HUES64 (cell line): Measurements from ENCODE around the gene EWSR1.
"Not testable (repeated sequence)": the region's sequence is repeated elsewhere in the genome, so short reads cannot be mapped to it uniquely, and the experiment has no call there.

Experiments used
- H3K27ac ChIP-seq: 2 replicates; pipeline ENCODE4 v1.7.0; 2013; ENCODE audit warnings: low read depth, low read length, inconsistent platforms
- H3K27me3 ChIP-seq: 2 replicates; pipeline ENCODE4 v1.6.1; 2013; ENCODE audit warnings: mild to moderate bottlenecking, low read length; ENCODE audit not compliant: insufficient read depth
- H3K36me3 ChIP-seq: 2 replicates; pipeline ENCODE4 v1.6.1; 2013; ENCODE audit warnings: mild to moderate bottlenecking, low read length; ENCODE audit not compliant: insufficient read depth
- H3K4me1 ChIP-seq: 2 replicates; pipeline ENCODE4 v1.6.1; 2013; ENCODE audit warnings: mild to moderate bottlenecking, low read length, moderate library complexity; ENCODE audit not compliant: insufficient read depth
- H3K4me3 ChIP-seq: 2 replicates; pipeline ENCODE4 v1.5.1; 2013; ENCODE audit warnings: mild to moderate bottlenecking, low read length, moderate library complexity
- H3K9ac ChIP-seq: 2 replicates; pipeline ENCODE4 v1.6.1; 2013; ENCODE audit warnings: mild to moderate bottlenecking, low read depth, low read length
- H3K9me3 ChIP-seq: 2 replicates; pipeline ENCODE4 v1.6.1; 2013; ENCODE audit warnings: low read depth, low read length; ENCODE audit not compliant: insufficient read depth
- WGBS: fragments of 150-250, 120-280 bp; methylation state at CpG from one replicate; pipeline ENCODE4 v1.1.7; 2013; ENCODE audit warnings: missing lambda C conversion rate; 5-methylcytosine and 5-hydroxymethylcytosine counted together

EWSR1 gene

GRCh38 chr22:29343313-29343805 lies 75.3 kb downstream of the EWSR1 start:
- H3K9ac ChIP-seq = no peak overlapping the region
- H3K36me3 ChIP-seq = peaks cover 73% of the 10 kb centered on the region
- H3K4me1 ChIP-seq = no peaks in the 10 kb centered on the region
- no peak overlapping the region for H3K4me3 ChIP-seq
- H3K27ac ChIP-seq = no peak overlapping the region
- WGBS = 90% methylated on average over 7 of the region's 7 CpGs
- no peaks in the 10 kb centered on the region for H3K27me3 ChIP-seq
- H3K9me3 ChIP-seq = no peaks in the 10 kb centered on the region

DNA sequence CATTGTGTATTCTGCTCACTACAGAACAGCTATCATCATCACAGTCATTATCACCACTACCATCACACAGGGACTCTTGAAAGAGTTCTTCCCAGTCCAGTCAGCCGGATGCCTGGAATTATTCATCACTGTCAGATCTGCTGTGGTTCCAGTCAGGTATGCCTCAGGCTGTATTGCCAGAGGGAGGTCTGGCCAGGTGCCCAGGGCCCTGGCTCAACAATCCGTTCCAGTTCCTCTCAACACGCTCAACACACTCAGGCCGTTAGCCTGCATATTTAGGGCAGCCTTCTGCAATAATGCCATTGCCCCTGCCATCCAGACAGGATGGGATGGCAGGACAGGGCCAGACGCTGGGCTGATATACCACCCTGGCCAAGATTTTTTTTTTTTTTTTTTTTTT lies 76.1 kb downstream of the EWSR1 start:
- no peaks in the 10 kb centered on the region for H3K9me3 ChIP-seq
- H3K4me3 ChIP-seq = no peak overlapping the region
- no peaks in the 10 kb centered on the region for H3K27me3 ChIP-seq
- H3K9ac ChIP-seq = no peak overlapping the region
- no peaks in the 10 kb centered on the region for H3K4me1 ChIP-seq
- WGBS = 91% methylated on average over 5 of the region's 5 CpGs
- H3K36me3 ChIP-seq = peaks cover 73% of the 10 kb centered on the region
- H3K27ac ChIP-seq = no peak overlapping the region

GRCh38 chr22:29344889-29345288 lies 76.8 kb downstream of the EWSR1 start:
- H3K36me3 ChIP-seq = peaks cover 73% of the 10 kb centered on the region
- H3K9me3 ChIP-seq, H3K9ac ChIP-seq, H3K4me1 ChIP-seq, H3K27ac ChIP-seq, H3K4me3 ChIP-seq, H3K27me3 ChIP-seq: not testable (repeated sequence)
- 92% methylated on average over 5 of the region's 5 CpGs for WGBS

DNA sequence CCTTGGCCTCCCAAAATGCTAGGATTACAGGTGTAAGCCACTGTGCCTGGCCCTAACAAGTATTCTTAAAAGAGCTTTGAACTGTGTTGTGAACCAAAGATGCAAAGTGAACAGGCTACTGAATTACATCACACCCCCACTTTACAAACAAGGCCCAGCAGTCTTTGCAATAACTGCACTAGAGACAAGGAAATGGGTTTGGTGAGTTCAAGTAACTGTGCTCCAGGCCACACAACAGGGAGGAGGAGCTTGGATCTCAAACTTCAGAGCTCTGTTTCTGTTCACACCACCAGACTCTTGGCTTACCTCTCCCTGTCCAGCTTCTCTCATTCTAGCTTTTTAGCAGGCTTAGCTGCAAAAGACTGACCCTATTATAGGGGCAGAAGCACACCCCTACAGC lies 77.9 kb downstream of the EWSR1 start:
- Histone ChIP-seq H3K27me3 (no peaks in the 10 kb centered on the region), H3K9me3 (no peaks in the 10 kb centered on the region), H3K4me1 (no peaks in the 10 kb centered on the region), H3K4me3 (no peak overlapping the region), H3K36me3 (peaks cover 73% of the 10 kb centered on the region), H3K9ac (no peak overlapping the region), H3K27ac (no peak overlapping the region)

DNA sequence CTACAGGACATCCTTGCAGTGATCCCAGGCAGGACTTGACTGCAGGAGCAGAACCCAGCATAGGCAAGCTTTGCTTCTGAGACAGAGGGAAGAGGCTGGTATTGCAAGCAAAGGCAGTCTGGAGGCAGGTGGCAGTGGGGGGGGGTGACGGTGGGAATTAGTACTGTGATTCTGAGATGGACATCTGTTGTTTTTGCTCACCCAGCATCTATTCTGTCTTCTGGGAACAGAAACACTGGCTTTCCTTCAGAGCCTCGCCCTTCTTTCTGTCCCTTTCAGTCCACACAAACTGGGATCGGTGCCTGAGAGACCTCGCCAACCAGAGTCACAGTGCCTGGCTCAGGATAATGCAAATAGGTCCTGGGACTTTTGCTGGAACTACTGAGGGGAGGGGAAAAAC lies 78.6 kb downstream of the EWSR1 start:
- peaks cover 73% of the 10 kb centered on the region for H3K36me3 ChIP-seq
- no peaks in the 10 kb centered on the region for H3K27me3 ChIP-seq
- no peaks in the 10 kb centered on the region for H3K4me1 ChIP-seq
- no peak overlapping the region for H3K27ac ChIP-seq
- WGBS = 89% methylated on average over 4 of the region's 4 CpGs
- no peak overlapping the region for H3K4me3 ChIP-seq
- no peak overlapping the region for H3K9ac ChIP-seq
- no peaks in the 10 kb centered on the region for H3K9me3 ChIP-seq

DNA sequence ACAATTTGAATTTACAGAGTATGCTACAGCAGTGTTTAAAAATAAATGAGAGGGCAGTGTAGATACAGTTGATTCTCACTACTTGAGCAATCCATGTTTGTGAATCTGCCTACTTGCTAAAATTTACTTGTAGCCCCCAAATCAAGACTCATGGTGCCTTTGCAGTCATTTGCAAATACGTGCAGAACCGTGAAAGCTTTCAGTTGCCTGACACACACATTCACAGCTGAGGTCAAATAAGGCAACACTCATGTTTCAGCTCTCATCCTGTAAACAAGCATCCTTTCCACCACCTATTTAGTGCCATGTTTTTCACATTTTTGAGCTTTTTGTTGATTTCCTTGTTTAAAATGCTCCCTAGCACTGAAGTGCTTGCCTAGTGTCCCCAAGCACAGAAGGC lies 80.0 kb downstream of the EWSR1 start:
- Histone ChIP-seq H3K9ac (no peak overlapping the region), H3K4me1 (no peaks in the 10 kb centered on the region), H3K9me3 (no peaks in the 10 kb centered on the region), H3K36me3 (peaks cover 78% of the 10 kb centered on the region), H3K4me3 (no peak overlapping the region), H3K27me3 (no peaks in the 10 kb centered on the region), H3K27ac (no peak overlapping the region)
- 92% methylated on average over 2 of the region's 2 CpGs for WGBS

DNA sequence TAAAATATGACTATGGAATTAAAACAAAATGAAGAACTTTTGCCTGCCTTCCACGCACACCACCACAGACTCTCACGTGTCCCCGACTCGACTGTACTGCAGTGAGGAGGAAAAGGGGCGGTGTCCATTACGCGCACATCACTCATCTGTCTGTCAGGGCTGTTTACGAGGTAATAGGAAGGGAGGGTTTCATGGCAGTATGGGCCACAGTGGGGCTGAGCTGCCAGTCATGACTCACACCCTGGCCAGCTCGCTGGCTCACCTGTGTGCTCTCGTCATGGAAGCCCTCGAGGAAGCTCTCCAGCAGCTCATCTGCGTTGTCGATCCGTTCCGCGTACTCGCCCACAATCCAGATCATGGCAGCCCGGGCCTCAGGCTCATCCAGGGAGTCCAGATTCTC lies 80.9 kb downstream of the EWSR1 start:
- no peak overlapping the region for H3K27ac ChIP-seq
- peaks cover 87% of the 10 kb centered on the region for H3K36me3 ChIP-seq
- 97% methylated on average over 18 of the region's 18 CpGs for WGBS
- H3K4me3 ChIP-seq = no peak overlapping the region
- H3K27me3 ChIP-seq = no peaks in the 10 kb centered on the region
- H3K9ac ChIP-seq = no peak overlapping the region
- no peaks in the 10 kb centered on the region for H3K9me3 ChIP-seq
- H3K4me1 ChIP-seq = no peaks in the 10 kb centered on the region
